Prostate gland (tissue), 2 donors: ENCODE measurements around the gene TPGS1. TPM values are rescaled to one million over a fixed set of nuclear protein-coding genes. Genes with fewer than 3 reads are reported as not detected.

Source experiments
- DNase-seq: peaks from one replicate; pipeline ENCODE4 v3.0.0-alpha.2; 2019; ENCODE audit warnings: low spot score
- H3K27ac ChIP-seq, 2 donors: fragments of 200-600 bp; sonication (generic); 2 replicates each; pipeline ENCODE4 v1.5.1; 2017 to 2019
- H3K27me3 ChIP-seq: fragments of 200-600 bp; sonication (generic); replicated peaks from 2 replicates; pipeline ENCODE4 v1.5.1; 2019; ENCODE audit not compliant: insufficient read depth
- H3K36me3 ChIP-seq, 2 donors: fragments of 200-600 bp; sonication (generic); 1 replicate in 1 of 2; 2 replicates in 1 of 2; pipeline versions ENCODE4 v1.5.1 to v1.8.1; 2017 to 2019
- H3K4me1 ChIP-seq: fragments of 200-600 bp; sonication (generic); replicated peaks from 2 replicates; pipeline ENCODE4 v1.5.1; 2019
- H3K4me3 ChIP-seq, 2 donors: fragments of 200-600 bp; sonication (generic); 2 replicates each; pipeline ENCODE4 v1.5.1; 2017 to 2019
- H3K9me3 ChIP-seq: fragments of 200-600 bp; sonication (generic); 2 replicates; pipeline ENCODE4 v1.5.1; 2017
- POLR2A ChIP-seq: fragments of 450-650 bp; IDR thresholded peaks from one replicate; pipeline ENCODE4 v1.6.1; 2016; ENCODE audit warnings: antibody characterized with exemption, mild to moderate bottlenecking
- POLR2AphosphoS5 ChIP-seq: sonication (generic); formaldehyde crosslinking; IDR thresholded peaks from one replicate; pipeline ENCODE4 v1.6.1; 2017; ENCODE audit warnings: antibody characterized with exemption
- WGBS: methylation state at CpG from one replicate; pipeline ENCODE4 v1.1.5; 2018; 5-methylcytosine and 5-hydroxymethylcytosine counted together
- intact Hi-C: fragments of 100-400 bp; cut with DNase I; formaldehyde crosslinking; loops from one replicate; pipeline ENCODE4 v1.14.2; 2022
- total RNA-seq, 2 donors: library from RNA; depleted of rRNA; stranded (reverse); fragments of >200 nt; gene quantifications; one replicate each; pipeline ENCODE4 v1.1.0, GENCODE V29; 2016
- TF ChIP-seq, protein P1 (sequence below), 4 experiments: fragments of 200-600 bp in 2 of 4; fragments of 450-650 bp in 2 of 4; sonication (generic) in 2 of 4; IDR thresholded peaks; 1 replicate in 3 of 4; 2 replicates in 1 of 4; pipeline ENCODE4 v1.5.1; 2016 to 2019; ENCODE audit warnings: antibody characterized with exemption in 4 of 4, mild to moderate bottlenecking in 2 of 4, moderate library complexity in 2 of 4

TPGS1 gene
- total RNA-seq, 2 donors from 2014 or later, result 90.0 to 94.9 TPM

DNA sequence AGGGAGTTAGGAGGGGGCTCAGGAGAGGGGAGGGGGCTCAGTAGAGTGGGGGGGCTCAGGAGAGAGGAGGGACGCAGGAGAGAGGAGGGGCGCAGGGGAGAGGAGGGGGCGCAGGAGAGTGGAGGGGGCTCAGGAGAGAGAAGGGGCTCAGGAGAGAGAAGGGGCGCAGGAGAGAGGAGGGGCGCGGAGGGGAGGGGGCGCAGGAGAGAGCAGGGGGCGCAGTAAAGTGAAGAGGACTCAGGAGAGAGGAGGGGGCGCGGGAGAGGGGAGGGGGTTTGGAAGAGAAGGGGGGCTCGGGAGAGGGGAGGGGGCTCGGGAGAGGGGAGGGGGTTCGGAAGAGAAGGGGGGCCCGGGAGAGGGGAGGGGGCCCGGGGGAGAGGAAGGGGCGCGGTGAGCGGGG lies 10.3 kb upstream of the TPGS1 start:
- TF ChIP-seq, protein P1, sequence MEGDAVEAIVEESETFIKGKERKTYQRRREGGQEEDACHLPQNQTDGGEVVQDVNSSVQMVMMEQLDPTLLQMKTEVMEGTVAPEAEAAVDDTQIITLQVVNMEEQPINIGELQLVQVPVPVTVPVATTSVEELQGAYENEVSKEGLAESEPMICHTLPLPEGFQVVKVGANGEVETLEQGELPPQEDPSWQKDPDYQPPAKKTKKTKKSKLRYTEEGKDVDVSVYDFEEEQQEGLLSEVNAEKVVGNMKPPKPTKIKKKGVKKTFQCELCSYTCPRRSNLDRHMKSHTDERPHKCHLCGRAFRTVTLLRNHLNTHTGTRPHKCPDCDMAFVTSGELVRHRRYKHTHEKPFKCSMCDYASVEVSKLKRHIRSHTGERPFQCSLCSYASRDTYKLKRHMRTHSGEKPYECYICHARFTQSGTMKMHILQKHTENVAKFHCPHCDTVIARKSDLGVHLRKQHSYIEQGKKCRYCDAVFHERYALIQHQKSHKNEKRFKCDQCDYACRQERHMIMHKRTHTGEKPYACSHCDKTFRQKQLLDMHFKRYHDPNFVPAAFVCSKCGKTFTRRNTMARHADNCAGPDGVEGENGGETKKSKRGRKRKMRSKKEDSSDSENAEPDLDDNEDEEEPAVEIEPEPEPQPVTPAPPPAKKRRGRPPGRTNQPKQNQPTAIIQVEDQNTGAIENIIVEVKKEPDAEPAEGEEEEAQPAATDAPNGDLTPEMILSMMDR (IDR thresholded peaks at IDR 0.05), result no peak
- TF ChIP-seq POLR2AphosphoS5, result no peak
- no peak for TF ChIP-seq POLR2A
- WGBS, result 3% methylated on average over 13 of the region's 18 CpGs
- no peak for DNase-seq
- H3K9me3 ChIP-seq, result no peaks in the 10 kb centered on the region
- no peaks in the 10 kb centered on the region for H3K36me3 ChIP-seq
- intact Hi-C loops, result no loop called here
- no peak overlapping the region for H3K4me3 ChIP-seq
- H3K4me1 ChIP-seq, result no peaks in the 10 kb centered on the region
- H3K27me3 ChIP-seq, result peaks cover 10% of the 10 kb centered on the region
- H3K27ac ChIP-seq, result no peak overlapping the region

DNA sequence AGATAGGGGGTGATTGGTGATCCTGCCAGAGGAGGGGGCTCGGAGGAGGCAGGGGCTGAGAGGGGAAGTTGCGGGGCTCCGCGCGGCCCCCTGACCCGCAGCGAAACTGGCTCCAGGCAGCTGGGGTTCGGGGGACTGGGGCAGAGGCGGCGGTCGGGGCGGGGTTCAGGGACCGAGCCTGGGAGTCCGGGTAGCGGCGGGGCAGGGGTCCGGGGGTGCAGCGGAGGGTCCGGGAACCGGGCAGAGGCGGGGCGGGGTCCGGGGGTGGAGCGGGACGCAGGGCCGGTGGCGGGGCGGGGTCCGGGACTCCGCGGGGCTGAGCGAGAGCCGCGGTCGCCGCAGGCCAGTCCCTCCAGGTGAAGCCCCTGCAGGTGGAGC lies 9.8 kb upstream of the TPGS1 start:
- no peaks in the 10 kb centered on the region for H3K36me3 ChIP-seq
- intact Hi-C loops, result no loop called here
- H3K27me3 ChIP-seq, result peaks cover 10% of the 10 kb centered on the region
- H3K27ac ChIP-seq, result no peak overlapping the region
- peak overlapping the region; percentile 8 to 17 for H3K4me3 ChIP-seq
- no peaks in the 10 kb centered on the region for H3K4me1 ChIP-seq
- H3K9me3 ChIP-seq, result no peaks in the 10 kb centered on the region
- TF ChIP-seq, protein P1 (IDR thresholded peaks at IDR 0.05), result no peak
- no peak for TF ChIP-seq POLR2AphosphoS5
- TF ChIP-seq POLR2A, result no peak
- DNase-seq, result no peak
- 3% methylated on average over 36 of the region's 36 CpGs for WGBS

DNA sequence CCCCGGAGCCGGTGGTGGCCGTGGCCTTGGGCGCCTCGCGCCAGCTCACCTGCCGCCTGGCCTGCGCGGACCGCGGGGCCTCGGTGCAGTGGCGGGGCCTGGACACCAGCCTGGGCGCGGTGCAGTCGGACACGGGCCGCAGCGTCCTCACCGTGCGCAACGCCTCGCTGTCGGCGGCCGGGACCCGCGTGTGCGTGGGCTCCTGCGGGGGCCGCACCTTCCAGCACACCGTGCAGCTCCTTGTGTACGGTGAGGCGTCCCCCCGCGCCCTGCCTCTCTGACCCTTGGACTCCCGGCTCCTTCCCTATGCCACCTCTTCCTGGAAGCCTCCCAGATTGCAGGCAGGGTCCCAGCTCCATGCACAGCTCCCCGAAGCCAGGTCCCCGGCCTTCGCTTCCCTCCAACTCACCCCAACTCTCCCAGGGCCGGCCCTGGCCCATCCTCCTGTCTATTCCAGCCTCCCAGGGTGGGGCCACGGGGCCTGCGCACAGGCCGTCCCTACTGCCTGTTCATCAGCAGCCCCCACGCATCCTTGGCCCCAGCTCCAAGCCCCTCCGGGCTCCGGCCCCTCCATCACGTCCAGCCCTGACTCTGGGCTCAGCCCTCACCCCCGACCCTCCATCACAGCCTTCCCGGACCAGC lies 9.3 kb upstream of the TPGS1 start:
- Histone ChIP-seq H3K9me3 (no peaks in the 10 kb centered on the region), H3K27ac (no peak overlapping the region), H3K4me1 (no peaks in the 10 kb centered on the region), H3K4me3 (peak overlapping the region; percentile 8 to 17), H3K27me3 (peaks cover 10% of the 10 kb centered on the region), H3K36me3 (no peaks in the 10 kb centered on the region)
- no peak for TF ChIP-seq POLR2AphosphoS5
- TF ChIP-seq POLR2A, result no peak
- TF ChIP-seq, protein P1 (IDR thresholded peaks at IDR 0.05), result no peak
- DNase-seq, result no peak
- 13% methylated on average over 25 of the region's 50 CpGs for WGBS
- intact Hi-C loops, result no loop called here

DNA sequence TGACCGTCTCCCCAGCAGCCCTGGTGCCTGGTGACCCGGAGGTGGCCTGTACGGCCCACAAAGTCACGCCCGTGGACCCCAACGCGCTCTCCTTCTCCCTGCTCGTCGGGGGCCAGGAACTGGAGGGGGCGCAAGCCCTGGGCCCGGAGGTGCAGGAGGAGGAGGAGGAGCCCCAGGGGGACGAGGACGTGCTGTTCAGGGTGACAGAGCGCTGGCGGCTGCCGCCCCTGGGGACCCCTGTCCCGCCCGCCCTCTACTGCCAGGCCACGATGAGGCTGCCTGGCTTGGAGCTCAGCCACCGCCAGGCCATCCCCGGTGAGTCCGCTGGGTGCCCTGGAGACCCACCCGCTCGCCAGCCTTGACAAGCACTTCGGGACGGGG lies 8.8 kb upstream of the TPGS1 start:
- Histone ChIP-seq H3K4me3 (no peak overlapping the region), H3K9me3 (no peaks in the 10 kb centered on the region), H3K4me1 (no peaks in the 10 kb centered on the region), H3K27me3 (peaks cover 10% of the 10 kb centered on the region), H3K27ac (no peak overlapping the region), H3K36me3 (no peaks in the 10 kb centered on the region)
- no peak for TF ChIP-seq POLR2A
- TF ChIP-seq POLR2AphosphoS5, result no peak
- TF ChIP-seq, protein P1 (IDR thresholded peaks at IDR 0.05), result no peak
- DNase-seq, result no peak
- intact Hi-C loops, result no loop called here
- WGBS, result 23% methylated on average over 24 of the region's 26 CpGs

DNA sequence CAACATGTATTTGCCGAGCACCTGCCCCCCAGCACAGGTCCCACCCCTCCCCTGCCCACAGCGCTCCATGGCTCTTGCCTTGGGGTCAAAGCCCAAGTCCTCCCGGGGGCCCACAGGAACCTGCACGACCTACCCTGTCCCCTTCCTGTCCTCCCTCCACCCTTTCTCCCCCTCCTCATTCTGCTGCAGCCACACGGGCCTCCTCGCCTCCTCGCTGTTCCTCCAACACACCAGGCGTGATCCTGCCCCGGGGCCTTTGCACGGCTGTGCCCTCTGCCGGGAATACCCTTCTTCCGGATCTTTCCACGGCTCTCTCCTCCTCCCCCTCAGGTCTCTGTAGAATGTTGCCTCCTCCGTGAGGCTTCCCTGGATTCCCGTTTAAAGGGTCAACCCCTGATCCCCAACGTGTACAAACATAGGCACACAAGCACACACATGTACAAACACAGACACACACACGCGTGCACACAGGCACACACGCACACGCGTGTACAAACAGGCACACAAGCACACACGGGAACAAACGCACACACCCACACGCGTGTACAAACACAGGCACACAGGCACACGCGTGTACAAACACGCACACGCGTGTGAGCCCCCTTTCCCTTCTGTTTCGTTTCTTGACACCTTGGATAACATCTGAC lies 8.2 kb upstream of the TPGS1 start:
- TF ChIP-seq, protein P1 (IDR thresholded peaks at IDR 0.05), result no peak
- no peak for TF ChIP-seq POLR2A
- Histone ChIP-seq H3K27ac (no peak overlapping the region), H3K4me1 (no peaks in the 10 kb centered on the region), H3K4me3 (no peak overlapping the region), H3K36me3 (no peaks in the 10 kb centered on the region), H3K27me3 (peaks cover 10% of the 10 kb centered on the region), H3K9me3 (no peaks in the 10 kb centered on the region)
- WGBS, result 74% methylated on average over 31 of the region's 31 CpGs
- DNase-seq, result no peak
- intact Hi-C loops, result no loop called here
